GM18498 (cell line): ENCODE results near the gene PARP6.

Experiments used
- ATAC-seq: cut with Tn5 transposase; IDR thresholded peaks from one replicate; pipeline ENCODE4 v1.9.1; 2021; ENCODE audit warnings: mild to moderate bottlenecking, moderate library complexity; ENCODE audit not compliant: unreplicated experiment

Gene PARP6

GRCh38 chr15:72201391-72201921, 70.9 kb downstream of the PARP6 start:
- ATAC-seq: no peak

GRCh38 chr15:72200395-72201237, 71.7 kb downstream of the PARP6 start:
- ATAC-seq: no peak

DNA sequence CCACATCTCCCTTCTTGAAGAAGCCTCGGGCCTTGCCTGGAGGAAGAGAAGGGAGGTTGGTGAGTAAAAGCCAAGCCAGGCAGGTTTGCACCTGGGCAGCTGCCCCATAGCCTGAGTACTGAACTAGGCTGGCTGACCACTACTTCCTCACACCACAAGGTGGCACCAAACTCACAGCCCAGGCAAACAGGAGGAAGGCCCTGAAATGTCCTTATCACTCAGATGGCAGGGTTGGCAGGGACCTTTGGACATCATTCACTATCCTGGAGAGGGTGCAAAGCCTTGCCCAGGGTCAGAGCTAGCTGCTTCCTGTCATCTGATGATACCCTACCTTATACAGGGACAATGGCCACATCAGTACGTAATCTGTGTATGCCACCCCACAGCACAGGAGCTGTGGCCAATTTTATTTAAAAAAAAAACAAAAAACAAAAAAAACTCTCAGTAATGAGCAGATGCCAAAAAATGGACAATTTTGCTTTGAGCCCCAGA, 72.6 kb downstream of the PARP6 start:
- peak; percentile 45 for ATAC-seq

GRCh38 chr15:72199205-72199515, 73.2 kb downstream of the PARP6 start:
- no peak for ATAC-seq

GRCh38 chr15:72198356-72199204, 73.8 kb downstream of the PARP6 start:
- no peak for ATAC-seq

GRCh38 chr15:72197460-72198355, 74.6 kb downstream of the PARP6 start, which contains the start of gene GRAMD2A:
TSS of gene GRAMD2A (minus strand) at chr15:72197787.
- ATAC-seq: peak; percentile 45

- ATAC-seq: no peak
These were observed 75.3 kb downstream of the PARP6 start for GRCh38 chr15:72197041-72197459.

- ATAC-seq: no peak
These were observed 75.8 kb downstream of the PARP6 start for GRCh38 chr15:72196409-72197040.

GRCh38 chr15:72195101-72195511, 77.2 kb downstream of the PARP6 start:
- ATAC-seq: no peak

DNA sequence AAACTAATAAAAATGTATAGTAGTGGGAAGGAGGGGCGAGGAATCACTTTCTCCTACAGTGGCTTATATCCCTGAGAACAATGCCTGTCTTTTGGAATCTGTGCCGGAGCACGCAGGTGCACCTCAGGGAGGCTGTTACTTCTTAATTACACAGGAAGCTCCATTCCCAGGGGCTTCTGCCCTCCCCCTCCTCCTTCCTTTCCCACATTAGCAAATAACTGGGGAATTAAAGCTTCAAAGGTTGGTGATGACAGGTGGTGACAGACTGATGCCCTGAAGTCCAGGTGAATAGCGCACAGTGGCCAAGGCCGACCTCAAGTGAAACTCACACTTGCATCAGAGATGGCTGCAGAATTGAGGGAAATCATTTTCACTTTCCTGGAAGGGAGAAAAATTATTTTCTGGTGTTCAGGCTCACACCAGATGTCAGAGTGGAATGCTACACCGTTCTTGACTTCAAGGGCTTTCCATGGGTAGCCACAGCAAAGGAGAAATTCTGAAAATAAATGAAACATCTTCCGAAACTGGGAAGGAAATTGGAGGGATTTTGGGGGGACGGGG, 78.4 kb downstream of the PARP6 start:
- no peak for ATAC-seq

GRCh38 chr15:72192416-72192815, 79.9 kb downstream of the PARP6 start:
- ATAC-seq: no peak
